Activated CD8-positive, alpha-beta T cell treated with anti-CD3 and anti-CD28 coated beads for 36 hours (primary cell): ENCODE results near the gene ISL1. TPM values are rescaled to one million over a fixed set of nuclear protein-coding genes. Genes with fewer than 3 reads are reported as not detected.

Experiments used
- ATAC-seq: fragments of 200-7000 bp; cut with Tn5 transposase; one replicate; pipeline ENCODE4 v1.10.0; 2021; ENCODE audit warnings: mild to moderate bottlenecking, moderate library complexity
- CTCF ChIA-PET: fragments of 350-600 bp; sonication (Branson Sonifier 250); formaldehyde crosslinking; loops from one replicate; lab custom pipeline; 2021; ENCODE audit warnings: antibody characterized with exemption; lab: Charles Lee
- POLR2A ChIA-PET: fragments of 350-600 bp; sonication (Branson Sonifier 250); formaldehyde crosslinking; loops from one replicate; lab custom pipeline; 2021; ENCODE audit warnings: antibody characterized with exemption; lab: Charles Lee
- DNase-seq: peaks from one replicate; pipeline ENCODE4 v3.0.0-alpha.2; 2020
- H3K27ac Mint-ChIP-seq: one replicate; pipeline ENCODE4 v1.8.0; 2021; ENCODE audit warnings: mild to moderate bottlenecking, mixed read lengths
- H3K27me3 Mint-ChIP-seq: one replicate; pipeline ENCODE4 v1.8.0; 2021; ENCODE audit warnings: mixed read lengths
- H3K36me3 Mint-ChIP-seq: one replicate; pipeline ENCODE4 v1.8.0; 2021; ENCODE audit warnings: low read depth, mixed read lengths
- H3K4me1 Mint-ChIP-seq: one replicate; pipeline ENCODE4 v1.8.0; 2021; ENCODE audit warnings: low read depth, mixed read lengths
- H3K4me3 Mint-ChIP-seq: one replicate; pipeline ENCODE4 v1.8.0; 2021; ENCODE audit warnings: mild to moderate bottlenecking, moderate library complexity, mixed read lengths
- H3K9me3 Mint-ChIP-seq: one replicate; pipeline ENCODE4 v1.8.0; 2021; ENCODE audit warnings: mixed read lengths
- CTCF ChIP-seq: fragments of 200-600 bp; IDR thresholded peaks from one replicate; pipeline ENCODE4 v1.8.0; 2022; ENCODE audit warnings: antibody characterized with exemption, mild to moderate bottlenecking
- intact Hi-C: fragments of 100-400 bp; cut with micrococcal nuclease; formaldehyde crosslinking; loops from one replicate; pipeline ENCODE4 v1.10.0; 2022
- total RNA-seq, 2 experiments: library from RNA; stranded (reverse); gene quantifications; one replicate each; pipeline ENCODE4 v1.2.3, GENCODE V29; 2021

The ISL1 gene
- total RNA-seq, 2 experiments from 2014 or later, result not detected

- POLR2A ChIA-PET, result no interaction called here
- H3K27ac Mint-ChIP-seq, result no peak overlapping the region
- peaks cover 6% of the 10 kb centered on the region for H3K4me1 Mint-ChIP-seq
- ATAC-seq, result no peak
- no peak for TF ChIP-seq CTCF
- H3K9me3 Mint-ChIP-seq, result peaks cover 2% of the 10 kb centered on the region
- CTCF ChIA-PET, result interaction anchor here (2.0 kb wide), 1 partner anchor 10 kb away, joined by 6 read pairs; no protein-coding TSS in a partner anchor
- H3K4me3 Mint-ChIP-seq, result no peak overlapping the region
- no peak for DNase-seq
- intact Hi-C loops, result loop anchor here (5.0 kb wide), 1 partner anchor 415 kb away; no protein-coding TSS in a partner anchor
- peaks cover 4% of the 10 kb centered on the region for H3K36me3 Mint-ChIP-seq
- H3K27me3 Mint-ChIP-seq, result peaks cover 93% of the 10 kb centered on the region
These were observed 1.3 kb upstream of the ISL1 start for GRCh38 chr5:51381761-51382474.

GRCh38 chr5:51382521-51383130 lies 622 bp upstream of the ISL1 start:
- no peak overlapping the region for H3K27ac Mint-ChIP-seq

GRCh38 chr5:51384281-51384840 lies 1.1 kb downstream of the ISL1 start:
- peaks cover 86% of the 10 kb centered on the region for H3K27me3 Mint-ChIP-seq
- H3K27ac Mint-ChIP-seq, result no peak overlapping the region
- TF ChIP-seq CTCF, result no peak
- no peaks in the 10 kb centered on the region for H3K36me3 Mint-ChIP-seq
- no peak overlapping the region for H3K4me3 Mint-ChIP-seq
- DNase-seq (no peak), ATAC-seq (no peak)
- CTCF ChIA-PET, result interaction anchor here (0.9 kb wide), 1 partner anchor 421 kb away, joined by 3 read pairs; no protein-coding TSS in a partner anchor
- POLR2A ChIA-PET, result interaction anchor here (1.0 kb wide), 1 partner anchor 11 kb away, joined by 4 read pairs; no protein-coding TSS in a partner anchor
- H3K4me1 Mint-ChIP-seq, result peaks cover 1% of the 10 kb centered on the region
- no peaks in the 10 kb centered on the region for H3K9me3 Mint-ChIP-seq
- intact Hi-C loops, result loop anchor here (5.0 kb wide), 1 partner anchor 417 kb away; no protein-coding TSS in a partner anchor

More at GRCh38 chr5:51382521-51383130, 622 bp upstream of the ISL1 start:
- TF ChIP-seq CTCF, result no peak
- ChIA-PET CTCF (interaction anchor here (2.0 kb wide), 1 partner anchor 11 kb away, joined by 6 read pairs; no protein-coding TSS in a partner anchor), POLR2A (no interaction called here)
- H3K4me1 Mint-ChIP-seq, result peaks cover 6% of the 10 kb centered on the region
- no peak for DNase-seq
- intact Hi-C loops, result loop anchor here (5.0 kb wide), 1 partner anchor 415 kb away; no protein-coding TSS in a partner anchor
- H3K9me3 Mint-ChIP-seq, result peaks cover 2% of the 10 kb centered on the region
- no peak for ATAC-seq
- peak overlapping the region; percentile 2 for H3K4me3 Mint-ChIP-seq
- peaks cover 4% of the 10 kb centered on the region for H3K36me3 Mint-ChIP-seq
- H3K27me3 Mint-ChIP-seq, result peaks cover 90% of the 10 kb centered on the region

GRCh38 chr5:51385216-51385615 lies 2.0 kb downstream of the ISL1 start:
- intact Hi-C loops, result no loop called here
- TF ChIP-seq CTCF, result no peak

More at GRCh38 chr5:51385216-51385615, 2.0 kb downstream of the ISL1 start:
- ATAC-seq (no peak), DNase-seq (no peak)
- H3K36me3 Mint-ChIP-seq, result no peaks in the 10 kb centered on the region
- peaks cover 1% of the 10 kb centered on the region for H3K4me1 Mint-ChIP-seq
- no peak overlapping the region for H3K27ac Mint-ChIP-seq
- peaks cover 82% of the 10 kb centered on the region for H3K27me3 Mint-ChIP-seq
- no peak overlapping the region for H3K4me3 Mint-ChIP-seq
- no peaks in the 10 kb centered on the region for H3K9me3 Mint-ChIP-seq
- CTCF ChIA-PET, result interaction anchor here (0.9 kb wide), 1 partner anchor 422 kb away, joined by 3 read pairs; no protein-coding TSS in a partner anchor
- POLR2A ChIA-PET, result interaction anchor here (1.0 kb wide), 1 partner anchor 10 kb away, joined by 4 read pairs; no protein-coding TSS in a partner anchor
